Tibial nerve (tissue), 4 donors: Measurements from ENCODE around the gene EXD3. TPM values are rescaled to one million over a fixed set of nuclear protein-coding genes. Genes with fewer than 3 reads are reported as not detected.

ENCODE experiments used
- DNase-seq, 2 donors: peaks; one replicate each; pipeline ENCODE4 v3.0.0-alpha.2; 2019; ENCODE audit warnings: low spot score in 2 of 2
- H3K27ac ChIP-seq, 4 donors: fragments of 200-600 bp; sonication (generic) in 3 of 4; one replicate each; pipeline ENCODE4 v1.5.1; 2017 to 2019; ENCODE audit warnings: mild to moderate bottlenecking in 1 of 4
- H3K27me3 ChIP-seq, 2 donors: fragments of 200-600 bp; sonication (generic) in 1 of 2; one replicate each; pipeline versions ENCODE4 v1.5.1 to v1.6.0; 2017 to 2019
- H3K36me3 ChIP-seq, 3 donors: fragments of 200-600 bp; sonication (generic); one replicate each; pipeline ENCODE4 v1.5.1; 2018 to 2019
- H3K4me1 ChIP-seq, 4 donors: fragments of 200-600 bp; sonication (generic) in 3 of 4; one replicate each; pipeline ENCODE4 v1.5.1; 2017 to 2019
- H3K4me3 ChIP-seq, 4 donors: fragments of 200-600 bp; sonication (generic) in 3 of 4; one replicate each; pipeline ENCODE4 v1.5.1; 2017 to 2019; ENCODE audit warnings: mild to moderate bottlenecking in 1 of 4, moderate library complexity in 1 of 4
- H3K9me3 ChIP-seq, 4 donors: fragments of 200-600 bp; sonication (generic) in 3 of 4; one replicate each; pipeline ENCODE4 v1.5.1; 2017 to 2019
- EP300 ChIP-seq, 2 donors: sonication (generic); formaldehyde crosslinking; IDR thresholded peaks; one replicate each; pipeline ENCODE4 v1.6.1; 2017; ENCODE audit warnings: antibody characterized with exemption in 2 of 2, mild to moderate bottlenecking in 1 of 2
- POLR2A ChIP-seq, 2 donors: fragments of 450-650 bp; IDR thresholded peaks; one replicate each; pipeline ENCODE4 v1.6.1; 2017; ENCODE audit warnings: antibody characterized with exemption in 2 of 2, mild to moderate bottlenecking in 2 of 2, moderate library complexity in 2 of 2
- WGBS, 2 donors: methylation state at CpG; one replicate each; pipeline ENCODE4 v1.1.5; 2018; 5-methylcytosine and 5-hydroxymethylcytosine counted together
- total RNA-seq, 4 donors: library from RNA; depleted of rRNA; stranded (reverse); fragments of >200 nt; gene quantifications; one replicate each; pipeline ENCODE4 v1.1.0, GENCODE V29; 2016
- TF ChIP-seq, protein P1 (sequence below), 5 experiments: fragments of 200-600 bp in 3 of 5; fragments of 450-650 bp in 2 of 5; sonication (generic) in 3 of 5; IDR thresholded peaks; one replicate each; pipeline ENCODE4 v1.5.1; 2016 to 2019; ENCODE audit warnings: antibody characterized with exemption in 5 of 5, mild to moderate bottlenecking in 3 of 5, moderate library complexity in 2 of 5

EXD3 gene
- total RNA-seq, 4 donors from 2014 or later: 27.6 to 99.9 (median 55.2) TPM

DNA sequence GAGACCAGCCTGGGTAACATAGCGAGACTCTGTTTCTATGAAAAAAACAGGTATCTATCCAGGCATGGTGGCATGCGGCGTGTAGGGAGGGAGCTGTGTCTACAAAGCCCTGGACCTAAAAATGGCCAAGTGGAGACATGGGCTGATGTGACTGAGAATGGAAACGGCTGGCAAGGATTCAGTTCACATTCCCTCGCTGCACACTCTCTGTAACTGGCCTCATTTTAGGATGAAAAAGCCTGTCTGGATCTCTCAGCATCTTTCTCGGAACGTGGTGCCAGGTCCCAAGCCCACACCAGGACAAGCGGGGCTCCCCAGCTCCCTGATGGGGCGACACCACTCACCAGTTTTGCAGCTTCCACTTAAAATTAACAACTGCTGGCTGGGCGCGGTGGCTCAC is 13.4 kb downstream of the EXD3 start:
- H3K4me3 ChIP-seq: no peak overlapping the region
- TF ChIP-seq POLR2A (IDR thresholded peaks at IDR 0.05) (no peak), EP300 (IDR thresholded peaks at IDR 0.05) (no peak)
- TF ChIP-seq, protein P1, sequence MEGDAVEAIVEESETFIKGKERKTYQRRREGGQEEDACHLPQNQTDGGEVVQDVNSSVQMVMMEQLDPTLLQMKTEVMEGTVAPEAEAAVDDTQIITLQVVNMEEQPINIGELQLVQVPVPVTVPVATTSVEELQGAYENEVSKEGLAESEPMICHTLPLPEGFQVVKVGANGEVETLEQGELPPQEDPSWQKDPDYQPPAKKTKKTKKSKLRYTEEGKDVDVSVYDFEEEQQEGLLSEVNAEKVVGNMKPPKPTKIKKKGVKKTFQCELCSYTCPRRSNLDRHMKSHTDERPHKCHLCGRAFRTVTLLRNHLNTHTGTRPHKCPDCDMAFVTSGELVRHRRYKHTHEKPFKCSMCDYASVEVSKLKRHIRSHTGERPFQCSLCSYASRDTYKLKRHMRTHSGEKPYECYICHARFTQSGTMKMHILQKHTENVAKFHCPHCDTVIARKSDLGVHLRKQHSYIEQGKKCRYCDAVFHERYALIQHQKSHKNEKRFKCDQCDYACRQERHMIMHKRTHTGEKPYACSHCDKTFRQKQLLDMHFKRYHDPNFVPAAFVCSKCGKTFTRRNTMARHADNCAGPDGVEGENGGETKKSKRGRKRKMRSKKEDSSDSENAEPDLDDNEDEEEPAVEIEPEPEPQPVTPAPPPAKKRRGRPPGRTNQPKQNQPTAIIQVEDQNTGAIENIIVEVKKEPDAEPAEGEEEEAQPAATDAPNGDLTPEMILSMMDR (IDR thresholded peaks at IDR 0.05): no peak
- no peak for DNase-seq
- H3K9me3 ChIP-seq: no peaks in the 10 kb centered on the region
- peaks cover 0 to 38% (median 29%) of the 10 kb centered on the region in 4 donors for H3K4me1 ChIP-seq
- H3K36me3 ChIP-seq: peaks cover 0 to 3% (median 0%) of the 10 kb centered on the region in 3 donors
- H3K27ac ChIP-seq: no peak overlapping the region
- peaks cover 0 to 4% of the 10 kb centered on the region in 2 donors for H3K27me3 ChIP-seq
- WGBS, 2 donors: 82 to 89% methylated on average over 11 of the region's 11 CpGs

DNA sequence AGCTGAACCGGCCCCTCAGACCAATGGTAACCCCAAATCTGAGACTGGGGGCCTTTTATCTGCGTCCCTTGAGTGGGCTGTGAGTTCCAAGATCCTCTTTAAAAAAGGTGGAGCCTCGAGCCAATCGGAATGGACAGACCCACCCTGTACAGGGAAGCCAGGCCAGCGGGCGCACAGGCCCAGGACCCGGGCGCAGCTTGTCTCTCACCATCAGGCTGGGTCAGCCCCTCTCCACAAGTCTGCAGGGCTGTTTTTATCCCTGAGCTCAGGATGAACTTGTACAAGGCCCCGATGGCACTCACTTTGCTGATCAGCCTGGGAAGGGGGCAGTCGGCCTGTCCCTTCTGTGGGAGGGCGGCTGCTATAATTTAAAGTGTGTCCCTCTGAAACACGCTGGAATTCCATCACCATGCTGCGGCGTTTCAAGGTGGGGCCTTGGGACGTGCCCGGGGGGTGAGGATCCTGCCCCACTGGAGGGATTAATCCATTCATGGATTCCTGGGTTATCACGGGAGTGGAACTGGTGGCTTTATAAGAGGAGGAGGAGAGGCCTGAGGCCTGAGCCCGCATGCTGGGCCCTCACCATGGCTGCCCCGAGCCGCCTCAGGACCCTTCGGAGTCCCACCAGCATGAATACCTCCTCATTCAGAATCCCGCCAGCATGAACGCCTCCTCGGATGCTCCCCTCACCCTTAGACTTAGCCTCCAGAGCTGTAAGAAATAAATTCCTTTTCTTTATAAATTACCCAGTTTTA is 14.1 kb downstream of the EXD3 start:
- Histone ChIP-seq H3K4me1 (peaks cover 0 to 38% (median 29%) of the 10 kb centered on the region in 4 donors), H3K27ac (no peak overlapping the region), H3K9me3 (no peaks in the 10 kb centered on the region), H3K4me3 (no peak overlapping the region), H3K36me3 (no peaks in the 10 kb centered on the region), H3K27me3 (peaks cover 0 to 4% of the 10 kb centered on the region in 2 donors)
- TF ChIP-seq POLR2A (IDR thresholded peaks at IDR 0.05) (no peak), EP300 (IDR thresholded peaks at IDR 0.05) (no peak)
- TF ChIP-seq, protein P1 (IDR thresholded peaks at IDR 0.05): no peak
- no peak for DNase-seq
- WGBS, 2 donors: 92 to 96% methylated on average over 9 to 24 of the region's 24 CpGs

- peaks cover 0 to 2% (median 0%) of the 10 kb centered on the region in 3 donors for H3K36me3 ChIP-seq
- H3K27ac ChIP-seq: peak overlapping the region in 2 of 4 donors; percentile 36 to 77
- peak; percentile 37 to 54 for DNase-seq
- TF ChIP-seq POLR2A (IDR thresholded peaks at IDR 0.05) (no peak), EP300 (IDR thresholded peaks at IDR 0.05) (no peak)
- TF ChIP-seq, protein P1 (IDR thresholded peaks at IDR 0.05): no peak
- WGBS, 2 donors: 37 to 43% methylated on average over 27 to 28 of the region's 31 CpGs
- peak overlapping the region; percentile 22 to 47 (median 40) for H3K4me3 ChIP-seq
- H3K27me3 ChIP-seq: peaks cover 0 to 4% of the 10 kb centered on the region in 2 donors
- H3K4me1 ChIP-seq: peaks cover 0 to 38% (median 29%) of the 10 kb centered on the region in 4 donors
- no peaks in the 10 kb centered on the region for H3K9me3 ChIP-seq
Measured at GRCh38 chr9:137407590-137408300, 15.2 kb downstream of the EXD3 start.

GRCh38 chr9:137406876-137407589 is 15.9 kb downstream of the EXD3 start:
- peaks cover 0 to 4% of the 10 kb centered on the region in 2 donors for H3K27me3 ChIP-seq
- no peaks in the 10 kb centered on the region for H3K9me3 ChIP-seq
- 1 to 3% methylated on average over 41 to 43 of the region's 63 CpGs for WGBS, 2 donors
- peaks cover 0 to 2% (median 0%) of the 10 kb centered on the region in 3 donors for H3K36me3 ChIP-seq
- peak overlapping the region; percentile 22 to 47 (median 40) for H3K4me3 ChIP-seq
- TF ChIP-seq, protein P1 (IDR thresholded peaks at IDR 0.05): peak; percentile 48 to 91 (median 70)
- TF ChIP-seq POLR2A (IDR thresholded peaks at IDR 0.05) (no peak), EP300 (IDR thresholded peaks at IDR 0.05) (no peak)
- no peak for DNase-seq
- H3K4me1 ChIP-seq: peaks cover 0 to 34% (median 28%) of the 10 kb centered on the region in 4 donors
- peak overlapping the region in 2 of 4 donors; percentile 36 to 77 for H3K27ac ChIP-seq
